ENCODE measurements around the gene GRIK3.

GRIK3 gene

GRCh38 chr1:36880155-36881067 is 153.9 kb downstream of the GRIK3 start:
- DNase-seq (ENCODE audit: low read depth, low spot score) = no peak

- DNase-seq (ENCODE audit: low read depth, low spot score) = no peak
Measured at GRCh38 chr1:36879613-36880012, 154.7 kb downstream of the GRIK3 start.

DNA sequence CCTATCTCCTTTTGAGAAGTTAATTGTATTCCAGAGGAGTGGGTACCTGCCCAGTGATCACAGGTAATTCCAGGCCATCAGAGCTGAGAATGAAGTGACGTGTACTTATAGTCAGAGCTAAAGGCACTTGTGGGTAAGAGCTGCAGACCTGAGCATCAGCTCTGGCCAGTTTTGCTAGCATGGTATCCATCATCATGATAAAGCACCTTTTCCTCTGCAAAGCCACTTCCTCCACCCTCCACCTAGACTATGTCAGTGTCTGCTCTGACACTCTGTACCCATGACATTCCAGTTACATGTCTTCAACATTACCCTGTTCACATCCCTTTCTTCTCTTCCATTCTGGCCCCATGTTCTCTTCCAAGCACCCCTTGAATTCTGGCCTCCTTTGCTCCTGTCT is 157.3 kb downstream of the GRIK3 start:
- DNase-seq (ENCODE audit: low read depth, low spot score) = no peak

- DNase-seq (ENCODE audit: low read depth, low spot score) = no peak
Measured at GRCh38 chr1:36874271-36875060, 159.8 kb downstream of the GRIK3 start.

DNA sequence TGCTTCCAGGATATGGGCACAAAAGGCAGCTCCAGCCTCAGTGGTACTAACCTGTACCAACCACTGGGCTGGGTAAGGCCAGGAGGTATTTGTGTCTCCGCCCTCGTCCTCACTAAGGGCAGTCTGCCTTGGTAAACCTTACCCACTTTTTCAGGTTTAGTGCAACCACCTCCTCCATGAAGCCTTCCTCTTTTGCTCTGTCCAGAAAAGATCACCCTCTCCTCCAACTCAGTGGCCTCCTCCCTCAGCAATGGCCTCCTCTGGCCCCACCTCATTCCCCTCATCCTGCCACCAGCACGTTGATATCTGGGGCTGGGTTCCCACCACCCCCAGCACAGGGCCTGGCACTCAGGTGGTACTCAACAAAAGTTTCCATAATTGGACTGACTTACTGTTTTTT is 161.5 kb downstream of the GRIK3 start:
- no peak for DNase-seq (ENCODE audit: low read depth, low spot score)

DNA sequence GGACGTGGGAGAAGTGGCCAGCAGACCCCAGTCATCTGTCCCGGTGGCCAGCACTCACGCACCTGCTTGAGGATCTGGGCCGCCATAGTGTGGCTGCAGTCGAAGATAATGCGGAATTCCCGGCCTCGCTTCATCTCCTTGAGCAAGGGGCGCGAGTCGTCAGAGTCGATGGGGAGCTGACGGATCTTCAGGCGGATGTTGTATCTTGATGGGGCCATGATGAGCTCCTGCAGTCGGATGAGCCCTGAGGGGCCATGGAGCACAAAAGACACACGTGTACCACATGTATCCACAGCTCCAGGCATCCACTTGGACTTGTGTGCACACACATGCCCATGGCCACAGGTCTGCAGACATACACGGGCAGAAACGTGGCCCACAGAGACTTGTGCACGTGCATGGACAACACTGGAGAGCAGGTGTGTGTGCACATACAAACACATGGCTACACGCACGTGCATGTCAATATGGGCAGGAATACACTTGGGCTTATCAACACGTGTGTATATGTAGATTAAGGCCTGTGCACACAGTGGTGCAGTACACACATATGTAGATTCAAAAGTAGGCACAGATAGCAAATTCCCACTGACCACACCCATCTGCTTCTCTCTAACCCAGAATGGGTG is 162.1 kb downstream of the GRIK3 start:
- DNase-seq (ENCODE audit: low read depth, low spot score) = no peak

GRCh38 chr1:36871146-36871971 is 163.0 kb downstream of the GRIK3 start:
- no peak for DNase-seq (ENCODE audit: low read depth, low spot score)

DNA sequence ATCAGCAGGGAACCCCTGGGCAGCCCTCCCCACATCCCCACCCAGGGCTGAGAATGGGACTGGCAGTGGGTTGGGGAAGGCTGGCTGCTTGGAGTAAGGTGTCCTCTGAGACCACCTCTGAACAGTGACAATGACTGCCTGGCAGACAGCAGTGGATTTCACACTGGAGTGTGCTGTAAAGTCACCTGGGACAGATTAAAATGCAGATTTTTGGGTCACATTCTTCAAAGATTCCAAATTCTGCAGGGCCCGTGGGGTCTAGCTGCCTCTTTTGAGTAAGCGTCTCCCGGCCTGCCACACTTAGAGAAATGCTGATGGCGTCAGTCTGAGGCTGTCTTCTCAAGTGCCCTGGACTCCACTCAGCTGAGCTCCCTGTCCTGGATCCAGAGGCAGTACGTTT is 164.5 kb downstream of the GRIK3 start:
- DNase-seq (ENCODE audit: low read depth, low spot score) = no peak

DNA sequence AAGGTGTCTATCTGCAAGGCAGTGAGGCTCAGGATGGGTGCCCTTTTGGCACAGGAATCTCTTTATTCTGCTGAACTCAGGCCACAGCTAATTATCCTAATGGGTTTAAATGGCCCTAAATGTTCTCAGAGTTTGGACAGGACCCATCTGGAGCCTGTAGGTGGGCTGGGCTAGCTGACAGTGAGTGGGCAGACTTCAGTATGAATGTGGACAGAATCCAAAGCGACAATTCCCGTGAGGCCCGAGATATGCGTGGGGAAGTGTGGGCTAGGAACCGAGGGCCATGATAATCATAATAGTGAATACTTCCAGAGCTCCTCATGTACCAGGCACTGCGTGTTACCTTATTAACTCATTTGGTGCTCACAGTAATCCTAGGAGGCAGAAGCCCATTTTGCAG is 165.3 kb downstream of the GRIK3 start:
- DNase-seq (ENCODE audit: low read depth, low spot score) = no peak

GRCh38 chr1:36867575-36867974 is 166.7 kb downstream of the GRIK3 start:
- no peak for DNase-seq (ENCODE audit: low read depth, low spot score)

GRCh38 chr1:36866169-36866814 is 168.0 kb downstream of the GRIK3 start:
- DNase-seq (ENCODE audit: low read depth, low spot score) = no peak

- no peak for DNase-seq (ENCODE audit: low read depth, low spot score)
Measured at GRCh38 chr1:36865602-36865900, 168.8 kb downstream of the GRIK3 start.

- no peak for DNase-seq (ENCODE audit: low read depth, low spot score)
Measured at GRCh38 chr1:36864823-36865601, 169.3 kb downstream of the GRIK3 start.

- no peak for DNase-seq (ENCODE audit: low read depth, low spot score)
Measured at GRCh38 chr1:36864182-36864822, 170.0 kb downstream of the GRIK3 start.

- DNase-seq (ENCODE audit: low read depth, low spot score) = no peak
Measured at GRCh38 chr1:36863500-36863899, 170.8 kb downstream of the GRIK3 start.

DNA sequence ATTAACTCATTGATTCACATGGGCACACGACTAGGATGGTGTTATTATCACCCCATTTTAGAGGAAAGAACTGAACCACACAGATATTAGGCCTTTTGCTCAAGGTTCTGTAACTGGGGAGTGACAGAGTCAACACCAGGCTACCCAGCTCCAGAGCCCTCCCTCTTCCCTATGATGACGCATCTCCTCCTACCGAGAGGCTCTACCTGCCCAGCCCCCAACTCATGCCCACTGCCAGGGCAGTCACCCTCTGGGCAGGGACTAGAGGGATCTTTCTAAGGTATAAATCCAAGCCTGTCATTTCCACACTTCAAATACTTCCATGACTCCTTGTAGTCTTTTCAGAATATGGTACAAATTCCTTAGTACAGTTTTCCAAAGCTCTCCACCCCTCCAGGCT is 171.3 kb downstream of the GRIK3 start:
- DNase-seq (ENCODE audit: low read depth, low spot score) = no peak

DNA sequence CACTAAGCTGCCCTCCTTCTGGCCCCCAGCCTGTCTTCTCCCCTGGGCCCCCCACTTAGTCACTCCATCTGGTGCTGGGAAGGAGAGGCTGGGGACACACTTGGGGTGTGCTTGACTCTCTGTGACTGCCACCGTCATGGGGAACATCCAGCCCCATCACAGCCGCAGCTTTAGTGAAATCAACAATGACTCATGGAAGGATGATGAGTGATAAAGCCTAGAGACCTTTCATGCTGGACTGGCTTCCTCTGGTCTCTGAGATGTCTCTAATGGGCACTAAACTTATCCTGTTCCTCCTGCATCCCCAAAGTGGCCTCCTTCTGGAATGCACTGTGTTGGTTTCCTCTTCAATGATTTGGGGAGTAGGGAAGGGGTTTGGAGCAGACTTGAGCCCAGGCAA is 172.9 kb downstream of the GRIK3 start:
- no peak for DNase-seq (ENCODE audit: low read depth, low spot score)

GRCh38 chr1:36859926-36860325 is 174.4 kb downstream of the GRIK3 start:
- DNase-seq (ENCODE audit: low read depth, low spot score) = no peak

DNA sequence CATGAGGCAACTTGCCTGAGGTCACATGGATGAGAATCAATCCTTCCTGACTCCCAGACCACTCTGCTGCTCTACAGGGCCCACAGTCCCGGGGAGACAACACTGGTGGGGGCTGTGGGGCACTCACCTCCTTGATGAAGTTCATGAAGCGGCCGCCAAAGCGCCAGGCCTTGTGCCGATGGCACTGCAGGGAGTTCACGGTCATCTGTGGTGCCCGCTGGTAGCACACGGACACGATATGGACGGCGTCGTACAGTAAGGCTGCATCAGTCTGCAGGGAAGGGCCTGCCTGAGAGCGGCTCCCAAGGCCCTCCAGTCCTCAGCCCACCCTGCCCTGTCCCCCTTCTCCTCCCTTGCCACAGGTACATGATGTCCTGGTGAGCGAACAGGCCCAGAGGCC is 175.3 kb downstream of the GRIK3 start:
- no peak for DNase-seq (ENCODE audit: low read depth, low spot score)

- DNase-seq (ENCODE audit: low read depth, low spot score) = no peak
Measured at GRCh38 chr1:36858553-36858952, 175.8 kb downstream of the GRIK3 start.

All from smooth muscle cell of the brain vasculature (primary cell).